Activated CD4-positive, alpha-beta T cell treated with anti-CD3 and anti-CD28 coated beads for 48 hours (primary cell): ENCODE results near the gene CRYGB.

Experiments used
- DNase-seq: peaks from one replicate; pipeline ENCODE4 v3.0.0-alpha.2; 2020

The CRYGB gene

GRCh38 chr2:208146006-208146405 lies at the start of gene CRYGB:
Gene CRYGB (minus strand): TSS chr2:208146158. CDS start chr2:208146120, 38 bp downstream.
- DNase-seq: no peak

GRCh38 chr2:208195531-208195930 lies 49.6 kb upstream of the CRYGB start:
- no peak for DNase-seq

GRCh38 chr2:208192611-208193236 lies 46.8 kb upstream of the CRYGB start:
- DNase-seq: no peak

- DNase-seq: no peak
Observed at GRCh38 chr2:208189810-208190503, 44.0 kb upstream of the CRYGB start, which contains the start of gene C2orf80. Gene C2orf80 (minus strand): TSS chr2:208190030. CDS start chr2:208186986, 3,044 bp downstream.

- DNase-seq: no peak
Observed at GRCh38 chr2:208189069-208189809, 43.3 kb upstream of the CRYGB start.

- no peak for DNase-seq
Observed at GRCh38 chr2:208186893-208187292, 40.9 kb upstream of the CRYGB start.

- DNase-seq: no peak
Observed at GRCh38 chr2:208186465-208186864, 40.5 kb upstream of the CRYGB start.

GRCh38 chr2:208183972-208184705 lies 38.2 kb upstream of the CRYGB start:
- DNase-seq: no peak

GRCh38 chr2:208183526-208183925 lies 37.6 kb upstream of the CRYGB start:
- DNase-seq: no peak

DNA sequence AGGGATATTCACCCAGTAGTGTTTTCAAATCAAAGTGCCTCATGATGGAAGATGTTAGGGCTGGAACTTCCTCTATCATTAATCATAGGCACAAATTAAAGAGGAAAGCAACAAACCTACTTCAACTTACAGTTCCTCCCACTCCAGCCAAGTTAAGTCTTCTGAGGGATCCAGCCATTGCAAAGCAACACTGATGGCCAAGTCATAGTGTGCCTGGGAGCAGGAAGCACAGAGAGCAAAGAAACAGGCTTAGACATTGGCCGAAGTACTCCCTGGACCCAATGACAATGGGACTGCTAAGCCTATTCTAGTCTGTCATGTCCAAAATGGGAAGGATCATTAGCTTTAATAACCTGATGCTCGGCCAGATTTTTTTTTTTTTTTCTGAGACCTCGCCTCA lies 36.9 kb upstream of the CRYGB start:
- DNase-seq: no peak

DNA sequence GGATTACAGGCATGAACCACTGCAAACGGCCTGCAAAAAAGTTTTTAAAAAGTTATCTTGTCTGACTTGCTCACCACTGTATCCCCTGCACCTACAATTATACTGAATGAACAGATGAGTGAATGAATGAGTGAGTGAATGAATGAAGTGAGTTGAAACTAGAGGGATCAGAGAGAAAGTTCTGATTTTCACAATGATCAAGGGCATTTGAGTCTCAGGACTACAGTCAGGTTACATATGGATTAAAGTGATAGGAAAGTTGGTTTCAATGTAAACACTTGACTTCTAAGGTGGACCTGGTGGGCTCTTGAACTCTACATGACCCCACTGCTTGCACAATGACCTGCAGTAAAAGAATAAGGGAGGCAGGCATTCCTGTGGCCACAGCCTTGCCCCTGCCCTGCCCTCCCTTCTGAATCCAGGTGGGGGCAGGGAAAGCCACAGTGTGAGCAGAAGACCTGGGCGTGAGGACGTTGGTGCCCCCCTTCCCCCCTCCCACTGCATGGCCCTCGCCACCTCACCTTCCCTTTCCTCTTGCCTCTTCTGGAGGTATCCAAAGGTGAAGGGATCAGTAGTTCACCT lies 33.2 kb upstream of the CRYGB start:
- no peak for DNase-seq

- no peak for DNase-seq
Observed at GRCh38 chr2:208175840-208176153, 29.8 kb upstream of the CRYGB start.

DNA sequence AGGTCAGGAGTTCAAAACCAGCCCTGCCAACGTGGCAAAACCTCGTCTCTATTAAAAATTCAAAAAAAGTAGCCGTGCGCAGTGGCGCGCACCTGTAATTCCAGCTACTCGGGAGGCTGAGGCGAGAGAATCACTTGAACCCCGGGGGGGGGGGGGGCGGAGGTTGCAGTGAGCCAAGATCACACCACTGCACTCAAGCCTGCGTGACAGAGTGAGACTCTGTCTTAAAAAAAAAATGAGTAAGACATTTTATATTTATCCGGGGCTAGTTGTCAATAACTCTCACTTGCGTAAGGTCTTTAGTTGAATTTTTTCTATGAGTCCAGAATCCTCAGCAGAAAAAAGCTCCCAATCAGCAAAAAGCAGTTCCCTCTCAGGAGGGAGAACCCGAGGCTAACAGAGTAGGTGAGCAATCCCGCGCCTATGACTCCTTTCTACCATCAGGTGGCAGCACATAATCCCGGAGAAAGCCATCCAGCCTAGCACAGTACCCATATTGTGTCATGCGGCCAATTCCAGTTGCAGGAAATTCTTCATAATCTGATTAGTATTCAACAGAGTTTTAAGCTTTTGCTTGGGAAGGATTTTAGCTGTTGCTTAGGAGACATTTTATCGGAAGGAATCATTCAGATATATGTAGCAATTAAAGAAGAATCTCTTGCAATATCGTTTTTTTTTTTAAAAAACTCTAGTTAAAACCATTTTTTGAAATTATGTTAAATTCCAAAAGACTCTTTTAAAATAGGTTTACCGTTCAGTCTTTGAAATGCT lies 29.3 kb upstream of the CRYGB start:
- peak; percentile 73 for DNase-seq

DNA sequence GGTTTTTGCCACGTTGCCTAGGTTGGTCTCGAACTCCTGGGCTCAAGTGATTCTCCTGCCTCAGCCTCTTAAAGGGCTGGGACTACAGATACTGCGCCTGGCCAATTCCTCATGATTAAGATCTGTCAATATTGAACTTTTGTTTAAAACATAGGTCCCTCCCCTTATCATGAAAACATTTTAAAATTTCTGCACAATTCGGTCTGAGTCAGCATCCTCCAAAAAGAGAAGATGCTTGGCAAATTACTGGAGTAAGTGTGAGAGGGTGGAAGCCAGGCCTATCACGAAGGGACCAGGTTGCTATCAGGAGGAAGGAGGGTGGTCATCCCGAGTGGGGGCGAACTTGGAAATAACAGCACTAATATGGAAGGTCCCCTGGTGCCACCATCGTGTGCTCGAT lies 28.2 kb upstream of the CRYGB start:
- DNase-seq: no peak

- no peak for DNase-seq
Observed at GRCh38 chr2:208172125-208172524, 26.2 kb upstream of the CRYGB start.

DNA sequence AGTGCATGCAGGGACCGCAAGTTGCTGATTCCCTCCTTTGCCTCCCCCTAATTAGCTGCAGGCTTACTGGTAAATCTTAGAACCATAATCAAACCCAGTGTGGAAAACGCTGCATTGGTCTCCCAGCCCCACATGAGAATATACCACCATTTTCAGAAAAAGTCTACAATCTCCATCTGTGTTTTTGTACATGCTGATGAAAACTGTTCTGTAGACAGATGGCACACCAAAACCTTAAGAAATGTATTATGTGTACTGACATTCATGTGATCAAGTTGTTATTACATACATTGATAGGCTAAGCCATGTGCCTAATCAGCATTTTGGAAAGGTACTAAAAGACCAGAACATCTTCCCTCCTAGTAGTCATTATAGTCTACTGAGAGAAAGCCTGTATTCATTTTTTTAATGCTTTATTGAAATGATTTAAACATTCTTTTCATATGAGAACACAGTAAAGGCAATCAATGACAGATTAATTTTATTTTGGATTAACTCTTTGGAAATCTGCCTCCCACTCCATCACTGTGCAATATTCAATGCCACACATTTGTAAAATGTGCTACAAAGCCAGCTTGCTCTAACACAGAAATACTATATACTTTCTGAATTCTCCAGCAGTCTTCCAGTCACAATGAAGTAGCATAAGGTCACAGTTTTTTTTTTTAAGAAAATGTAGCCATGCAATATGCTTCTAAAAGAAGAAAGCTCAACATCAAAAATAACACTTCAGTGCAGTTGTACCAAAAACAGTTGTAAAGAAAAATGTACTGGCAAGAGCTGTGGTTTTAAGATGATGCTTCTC lies 19.2 kb upstream of the CRYGB start:
- no peak for DNase-seq

DNA sequence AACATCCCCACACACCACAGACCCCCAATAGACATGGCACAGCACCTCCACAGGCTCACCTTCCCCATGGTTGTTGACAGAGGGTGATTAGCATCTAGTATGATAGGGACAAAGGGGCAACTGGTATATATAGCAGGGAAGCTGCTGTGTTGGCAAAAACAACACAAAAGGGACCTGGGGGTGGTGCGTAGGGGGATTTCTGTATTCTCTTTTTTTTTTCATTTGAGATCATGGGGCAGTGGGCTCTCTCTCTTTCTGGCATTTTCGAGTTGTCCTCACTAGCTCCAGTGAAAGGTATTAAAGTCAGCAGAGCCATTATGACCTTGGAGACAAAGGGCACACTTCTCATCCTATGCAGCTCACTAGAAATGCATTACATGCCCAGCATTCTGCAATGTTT lies 17.5 kb upstream of the CRYGB start, which contains the start of gene CRYGA:
CRYGA (minus strand) TSS at position 101 of the 400 bp plus-strand sequence; CDS start at position 68, 33 bp downstream.
- no peak for DNase-seq

DNA sequence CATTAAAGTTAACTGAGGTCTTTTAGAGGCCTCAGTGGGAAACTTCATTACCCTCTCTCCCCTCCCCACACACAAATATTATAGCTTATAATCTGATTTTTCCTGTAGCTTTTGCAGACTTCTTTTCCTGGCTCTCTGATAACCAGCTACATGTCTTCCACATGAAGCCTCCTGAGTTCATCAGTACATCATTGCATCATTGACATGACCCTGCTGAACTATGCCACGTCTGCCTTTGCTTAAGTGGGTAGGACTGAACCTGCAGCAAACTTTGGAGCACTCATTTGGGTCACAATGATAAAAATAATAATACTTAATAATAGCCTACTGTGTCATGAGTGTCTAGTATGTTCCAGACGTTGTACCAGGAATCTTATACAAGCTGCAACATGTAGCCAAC lies 10.5 kb upstream of the CRYGB start:
- no peak for DNase-seq

DNA sequence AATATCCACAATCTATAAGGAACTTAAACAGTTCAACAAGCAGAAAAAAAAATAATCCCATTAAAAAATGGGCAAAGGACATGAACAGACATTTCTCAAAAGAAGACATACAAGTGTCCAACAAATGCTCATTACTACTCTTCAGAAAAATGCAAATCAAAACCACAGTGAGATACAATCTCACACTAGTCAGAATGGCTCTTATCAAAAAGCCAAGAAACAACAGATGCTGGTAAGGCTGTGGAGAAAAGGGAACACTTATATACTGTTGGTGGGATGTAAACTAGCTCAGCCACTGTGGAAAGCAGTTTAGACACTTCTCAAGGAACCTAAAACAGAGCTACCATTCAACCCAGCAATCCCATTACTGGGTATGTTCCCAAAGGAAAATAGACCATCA lies 7.2 kb upstream of the CRYGB start:
- no peak for DNase-seq

DNA sequence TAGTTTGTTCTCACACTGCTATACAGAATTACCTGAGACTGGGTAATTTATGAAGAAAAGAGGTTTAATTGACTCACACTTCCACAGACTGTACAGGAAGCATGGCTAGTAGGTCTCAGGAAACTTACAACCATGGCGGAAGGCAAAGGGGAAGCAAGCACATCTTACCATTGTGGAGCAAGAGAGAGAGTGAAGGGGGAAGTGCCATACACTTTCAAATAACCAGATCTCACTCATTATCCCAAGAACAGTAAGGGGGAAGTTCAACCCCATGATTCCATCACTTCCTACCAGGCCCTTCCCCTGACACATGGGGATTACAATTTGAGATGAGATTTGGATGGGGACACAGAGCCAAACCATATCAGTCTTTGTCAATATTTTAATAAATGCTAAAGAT lies 5.0 kb upstream of the CRYGB start:
- DNase-seq: no peak

GRCh38 chr2:208150094-208150493 lies 4.1 kb upstream of the CRYGB start:
- DNase-seq: no peak
